Measurements from ENCODE around the gene TMEM223. TPM values are rescaled to one million over a fixed set of nuclear protein-coding genes. Genes with fewer than 3 reads are reported as not detected.

Gene TMEM223, protein sequence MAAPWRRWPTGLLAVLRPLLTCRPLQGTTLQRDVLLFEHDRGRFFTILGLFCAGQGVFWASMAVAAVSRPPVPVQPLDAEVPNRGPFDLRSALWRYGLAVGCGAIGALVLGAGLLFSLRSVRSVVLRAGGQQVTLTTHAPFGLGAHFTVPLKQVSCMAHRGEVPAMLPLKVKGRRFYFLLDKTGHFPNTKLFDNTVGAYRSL
- total RNA-seq, result 12.8 and 16.0 TPM in 2 replicates

DNA sequence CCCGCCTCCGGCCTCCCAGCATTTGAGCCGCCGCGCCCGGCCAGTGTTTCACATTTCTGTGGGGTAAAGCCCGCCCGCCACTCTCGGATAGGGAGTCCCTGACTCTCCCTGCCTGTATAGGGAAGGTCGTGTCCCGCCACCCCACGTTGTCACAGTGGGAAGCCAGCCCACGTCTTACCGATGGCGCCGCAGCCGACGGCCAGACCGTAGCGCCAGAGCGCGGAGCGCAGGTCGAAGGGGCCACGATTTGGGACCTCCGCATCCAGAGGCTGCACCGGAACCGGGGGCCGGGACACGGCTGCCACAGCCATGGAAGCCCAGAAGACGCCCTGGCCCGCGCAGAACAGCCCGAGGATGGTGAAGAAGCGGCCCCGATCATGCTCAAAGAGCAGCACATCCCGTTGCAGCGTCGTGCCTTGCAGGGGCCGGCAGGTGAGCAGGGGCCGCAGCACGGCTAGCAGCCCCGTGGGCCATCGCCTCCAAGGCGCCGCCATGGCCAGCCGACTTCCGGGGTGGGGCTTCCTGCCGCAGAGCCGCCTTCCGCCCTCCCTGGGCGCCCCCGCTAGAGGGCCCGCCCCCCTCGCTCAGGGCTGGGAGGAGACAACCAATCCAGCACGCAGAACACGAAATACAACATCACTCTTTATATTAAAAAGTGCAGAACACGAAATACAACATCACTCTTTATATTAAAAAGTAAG is at the start of gene TMEM223:
TSS of gene TMEM223 (minus strand) at position 506 of the 701 bp plus-strand sequence. CDS start at position 494, 12 bp downstream.

DNA sequence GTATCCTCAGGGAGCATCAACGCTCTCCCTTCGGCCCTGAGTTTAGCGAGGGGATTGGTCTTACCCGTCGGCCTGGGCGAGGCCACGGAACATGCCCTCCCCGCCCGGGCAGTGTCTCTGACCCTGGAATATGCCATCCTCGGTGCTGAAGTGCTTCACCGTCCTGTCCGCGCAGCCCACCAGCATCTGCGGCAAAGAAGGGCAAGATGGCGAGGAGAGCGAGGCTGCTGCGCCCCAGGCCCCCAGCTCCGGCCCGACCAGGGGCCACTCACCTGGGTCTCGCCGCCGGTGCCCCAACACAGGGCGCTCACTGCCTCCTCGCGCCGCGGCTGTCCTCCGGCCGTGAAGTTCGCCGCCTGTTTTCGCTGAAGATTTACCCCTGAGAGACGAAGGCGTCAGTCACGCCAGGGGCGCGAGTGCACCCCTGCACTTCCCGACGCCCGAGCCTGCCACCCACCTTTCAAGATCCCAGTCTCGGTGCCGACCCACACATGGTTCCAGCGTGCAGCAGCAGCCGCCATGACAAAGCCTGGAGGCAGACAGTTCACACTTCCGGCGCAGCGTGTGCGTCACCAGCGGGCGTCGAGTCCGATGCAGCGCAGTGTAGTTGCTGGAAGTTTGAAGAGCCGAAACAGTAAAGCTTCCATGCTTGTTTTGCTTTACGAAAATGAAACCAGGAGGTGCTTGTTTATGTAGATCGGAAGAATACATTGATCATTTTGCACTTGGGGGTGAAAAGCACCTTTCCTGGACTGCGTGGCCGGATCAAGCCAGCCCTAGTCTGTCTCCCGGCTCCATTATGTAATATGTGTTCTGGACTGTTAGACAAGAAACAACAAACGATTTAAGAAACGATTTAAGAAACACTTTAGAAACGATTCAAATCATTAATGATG is 47.5 kb upstream of the TMEM223 start, which contains the start of gene WDR74:
TSS of gene WDR74 (minus strand) at position 541 of the 896 bp plus-strand sequence. CDS start at position 521, 20 bp downstream.

DNA sequence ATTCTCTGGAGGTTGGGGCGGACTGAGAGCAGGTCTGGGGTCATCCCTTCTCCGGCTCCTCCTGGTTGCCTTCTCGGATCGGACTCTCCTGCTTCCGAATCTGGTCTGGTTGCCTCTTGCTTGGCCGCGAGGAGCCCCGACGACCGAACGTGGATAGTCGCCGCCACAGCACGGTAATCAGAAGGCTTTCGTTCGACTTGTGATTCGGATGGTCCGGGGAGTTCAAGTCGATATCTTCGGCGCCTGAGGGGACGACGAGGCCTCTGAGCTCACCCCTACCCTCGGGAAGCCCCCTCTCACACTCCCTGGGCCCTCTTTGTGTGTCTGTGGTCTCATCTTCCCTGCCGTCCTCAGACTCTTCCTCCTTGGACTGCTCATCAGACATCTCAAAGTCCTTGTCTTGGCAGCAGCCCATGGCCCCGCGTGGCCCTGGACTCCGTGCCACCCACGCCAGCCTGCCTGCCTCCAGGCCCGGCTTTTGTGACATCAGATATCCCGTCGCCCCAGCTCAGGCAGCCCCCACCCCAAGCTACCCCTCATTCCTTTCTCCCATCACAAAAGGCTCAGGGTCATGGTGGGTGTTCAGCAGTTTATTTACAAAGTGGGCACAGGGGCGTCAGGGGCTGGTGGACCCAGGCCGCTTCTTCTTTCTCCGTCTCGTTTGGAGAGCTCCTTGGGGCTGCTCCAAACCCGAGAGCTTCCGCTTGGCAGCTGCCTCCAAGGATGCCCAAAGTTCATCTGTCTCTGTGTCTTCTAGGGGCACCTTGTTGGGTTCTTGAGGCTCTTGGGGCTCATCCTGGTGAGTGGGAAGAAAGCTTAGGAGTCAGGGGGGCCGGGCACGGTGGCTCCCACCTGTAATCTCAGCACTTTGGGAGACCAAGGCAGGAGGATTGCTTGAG is 40.8 kb upstream of the TMEM223 start, which contains the start of gene TEX54:
TSS of gene TEX54 (minus strand) at position 506 of the 899 bp plus-strand sequence.

DNA sequence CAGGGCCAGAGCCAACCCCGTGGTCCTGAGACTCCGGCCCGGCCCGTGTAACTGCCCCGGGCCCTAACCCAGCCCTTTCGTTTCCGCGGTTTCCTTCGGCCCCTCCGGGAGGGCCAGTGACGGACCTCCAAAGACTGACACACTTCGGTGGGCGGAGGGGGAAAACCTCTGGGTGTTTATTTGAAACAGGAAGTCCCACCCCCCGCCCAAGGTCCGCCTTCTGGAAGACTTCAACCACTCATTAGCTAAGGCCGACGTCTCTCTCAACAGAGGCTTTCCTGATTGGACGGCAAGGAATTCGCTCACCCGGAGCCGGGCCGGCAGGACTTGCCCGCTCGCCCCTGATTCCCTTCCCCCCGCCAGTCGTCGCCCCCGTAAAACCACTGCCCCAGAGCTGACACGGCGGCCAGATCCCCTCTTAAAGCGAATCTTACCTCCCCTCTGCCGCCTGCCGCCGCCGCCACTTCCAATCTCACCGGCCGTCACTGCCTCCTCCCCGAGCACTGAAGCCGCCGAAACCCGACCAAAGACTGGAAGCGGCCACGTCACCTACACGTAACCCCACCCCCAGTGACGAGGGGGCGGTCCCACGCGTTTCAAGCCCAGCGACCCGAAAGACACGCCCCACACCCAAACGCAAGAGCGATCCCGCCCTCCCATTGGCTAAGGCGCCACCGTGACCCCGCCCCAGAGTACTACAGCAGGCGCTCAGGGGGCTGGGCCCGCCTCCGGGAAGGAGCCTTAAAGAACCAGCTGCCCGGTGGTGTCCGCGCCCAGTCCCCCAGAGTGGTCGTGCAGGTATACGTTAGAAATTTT is 39.9 kb upstream of the TMEM223 start, which contains the start of gene STX5:
TSS of gene STX5 (minus strand) at position 532 of the 816 bp plus-strand sequence. CDS start 808 bp downstream, outside the sequence.

DNA sequence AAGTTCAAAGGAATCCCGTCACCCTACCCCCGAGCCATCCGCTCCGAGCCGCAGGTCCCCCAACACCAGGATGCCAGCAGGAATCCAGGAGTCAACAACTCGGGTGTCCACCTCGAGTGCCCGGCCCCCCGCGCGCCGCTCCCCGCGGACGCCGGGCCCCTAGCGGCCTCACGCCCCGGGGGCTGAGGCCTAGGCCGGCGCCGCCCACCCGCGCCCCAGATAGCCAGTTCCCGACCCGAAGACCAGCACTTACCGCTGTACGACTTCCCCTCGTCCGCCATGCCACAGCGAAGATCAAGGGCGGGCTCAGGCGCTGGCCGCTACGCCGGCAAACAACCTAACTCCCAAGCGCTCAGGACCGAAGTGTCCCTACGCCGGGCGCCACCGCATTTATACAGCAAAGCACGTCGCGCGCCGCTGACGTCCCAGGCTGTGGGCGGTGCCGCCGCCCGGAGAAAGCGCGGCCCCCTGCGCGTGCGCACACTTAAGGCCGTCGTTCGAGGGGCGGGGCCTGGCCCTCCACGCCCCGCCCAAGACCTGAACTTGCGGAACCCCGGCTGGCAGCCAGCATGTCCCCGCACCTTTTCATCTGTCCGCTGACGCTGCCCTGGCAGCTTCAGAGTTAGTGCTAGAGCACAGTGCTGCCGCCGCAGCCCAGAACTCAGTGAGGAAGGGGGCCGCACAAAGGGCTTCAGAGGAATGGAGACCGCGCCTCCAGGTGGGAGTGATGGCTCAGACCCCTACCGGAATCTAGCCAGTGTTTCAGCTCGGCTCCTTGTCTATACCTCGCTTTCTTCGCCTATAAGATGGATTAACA is 13.5 kb upstream of the TMEM223 start, which contains the start of gene NXF1:
TSS of gene NXF1 (minus strand) at position 365 of the 817 bp plus-strand sequence. CDS start at position 281, 84 bp downstream.

DNA sequence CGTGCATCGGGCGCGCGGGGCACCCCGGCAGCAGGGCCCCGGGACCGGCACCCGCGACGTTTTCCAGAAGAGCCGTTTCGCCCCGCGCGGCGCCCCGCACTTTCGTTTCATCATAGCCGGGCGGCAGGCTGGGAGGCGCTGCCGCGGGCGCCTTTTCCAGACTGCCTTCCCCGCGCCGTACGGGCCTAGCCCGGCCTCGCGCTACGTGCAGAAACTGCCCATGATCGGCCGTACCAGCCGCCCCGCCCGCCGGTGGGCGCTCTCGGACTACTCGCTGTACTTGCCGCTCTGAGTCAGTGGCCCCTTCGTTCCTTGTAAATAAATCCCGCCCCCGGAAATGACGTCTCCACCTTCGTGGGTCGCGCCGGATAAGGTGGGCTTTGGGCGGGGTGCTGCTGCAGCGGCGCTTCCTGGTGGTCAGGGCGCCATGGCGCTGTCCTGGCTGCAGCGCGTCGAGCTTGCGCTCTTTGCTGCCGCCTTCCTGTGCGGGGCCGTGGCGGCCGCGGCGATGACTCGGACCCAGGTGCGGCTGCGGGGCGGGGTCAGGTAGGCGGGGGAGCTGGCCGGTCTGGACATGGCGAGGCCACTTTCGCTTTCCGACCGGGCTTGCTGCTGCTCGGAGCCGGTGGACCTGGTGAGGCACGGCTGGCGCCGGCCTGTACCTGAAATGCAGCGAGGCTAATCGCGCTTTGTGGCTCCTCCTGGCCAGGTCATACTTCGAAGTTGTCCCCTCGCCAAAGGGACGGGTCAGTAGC is 4.6 kb downstream of the TMEM223 start, which contains the start of gene TMEM179B:
TSS of gene TMEM179B (plus strand) at position 398 of the 755 bp plus-strand sequence. CDS start at position 428, 30 bp downstream.

DNA sequence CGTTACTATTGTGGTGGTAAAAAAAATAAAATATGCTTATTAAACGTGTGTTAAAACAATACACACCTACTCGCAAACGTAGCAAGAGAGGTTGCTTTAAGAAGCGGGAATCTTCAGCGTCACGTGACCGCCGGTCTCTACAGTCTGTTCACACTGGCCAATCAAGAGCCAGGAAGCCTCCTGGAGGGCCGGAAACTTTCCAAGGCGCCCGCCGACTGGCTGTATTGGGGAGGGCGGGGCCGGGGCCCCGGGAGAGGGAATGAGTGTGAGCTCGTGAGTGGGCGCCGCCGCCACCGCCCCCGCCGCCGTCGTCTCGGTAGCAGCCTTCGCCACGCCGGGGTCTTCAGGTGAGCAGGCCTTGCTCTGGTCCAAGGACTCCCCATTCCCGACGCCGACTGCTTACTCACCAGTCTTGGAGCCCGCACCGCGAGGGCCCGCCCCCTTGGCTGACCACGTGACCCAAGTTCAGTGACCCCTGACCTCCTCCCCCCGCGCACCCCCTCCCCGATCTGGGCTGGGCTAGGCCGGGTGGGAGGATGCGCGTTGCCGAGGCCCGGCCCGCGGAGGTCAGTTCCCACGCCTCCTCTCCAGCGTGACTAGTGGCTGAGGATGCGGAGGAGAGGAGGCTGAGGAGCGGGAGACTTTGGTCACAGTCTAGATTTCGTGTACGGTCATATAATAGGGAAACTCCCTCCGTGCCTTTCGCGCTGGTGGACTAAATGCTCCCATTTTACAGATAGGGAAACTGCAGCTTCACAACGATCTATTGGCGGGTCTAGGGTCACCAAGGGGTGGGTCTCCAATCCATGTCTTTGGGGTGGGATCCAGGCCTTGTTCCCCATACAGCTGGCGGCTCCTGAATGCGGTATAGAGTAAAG is 20.4 kb downstream of the TMEM223 start, which contains the start of gene TAF6L:
TSS of gene TAF6L (plus strand) at position 253 of the 878 bp plus-strand sequence. CDS start 4,388 bp downstream, outside the sequence.

DNA sequence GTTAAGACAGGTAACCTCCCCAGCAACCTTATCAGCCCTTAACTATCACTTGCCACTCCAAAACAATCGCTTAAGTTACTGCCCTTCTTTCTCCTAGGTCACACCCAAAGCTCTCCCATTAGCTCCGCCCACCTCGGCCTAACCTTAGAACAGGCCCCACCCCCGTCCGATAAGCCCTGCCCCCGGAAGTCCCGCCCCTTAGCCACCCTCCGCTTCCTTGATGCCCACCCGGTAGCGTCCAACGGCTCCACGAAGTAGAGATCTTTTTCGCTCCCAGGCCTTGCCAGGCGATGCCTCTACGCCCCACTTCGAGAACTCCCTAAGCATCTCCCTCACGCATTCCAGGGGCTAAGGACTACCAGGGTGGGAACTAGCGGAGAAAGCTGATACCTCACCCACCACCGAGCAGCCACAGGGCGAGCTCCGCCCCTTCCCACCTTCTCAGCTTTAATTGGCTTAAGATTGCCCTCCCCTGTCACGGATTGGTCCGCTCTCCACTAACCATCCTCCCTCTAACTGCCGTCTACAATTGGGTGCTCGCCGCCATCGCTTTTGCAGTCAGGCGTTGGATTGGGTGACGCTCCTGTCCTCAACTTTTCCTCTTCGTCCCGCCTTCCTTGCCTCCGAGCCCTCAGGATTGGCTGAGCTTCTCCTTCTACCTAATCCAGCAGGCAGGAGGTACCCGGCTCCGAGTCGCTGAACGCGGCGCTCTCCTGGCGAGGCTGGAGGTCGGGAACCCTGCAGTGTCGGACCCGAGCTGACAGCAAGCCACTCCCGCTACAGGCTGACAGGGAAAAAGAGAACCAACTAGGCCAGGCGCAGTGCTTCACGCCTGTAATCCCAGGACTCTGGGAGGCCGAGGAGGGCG is 37.8 kb downstream of the TMEM223 start, which contains the start of gene ZBTB3:
TSS of gene ZBTB3 (minus strand) at position 425 of the 868 bp plus-strand sequence. CDS start 496 bp downstream, outside the sequence.

Other genes with a start within 250 kb of the TMEM223 start
- 388 and 488 TPM in 2 replicates for gene AHNAK, start 245.2 kb downstream of the TMEM223 start, total RNA-seq
- gene EEF1G, start 218.1 kb downstream of the TMEM223 start, total RNA-seq, result 1,708 and 1,734 TPM in 2 replicates
- 4.8 and 6.7 TPM in 2 replicates for gene TUT1, start 200.5 kb downstream of the TMEM223 start, total RNA-seq
- 110 and 118 TPM in 2 replicates for gene MTA2, start 190.1 kb downstream of the TMEM223 start, total RNA-seq
- 12.8 and 14.3 TPM in 2 replicates for gene EML3, start 179.2 kb downstream of the TMEM223 start, total RNA-seq
- gene ROM1, start 178.7 kb downstream of the TMEM223 start, total RNA-seq, result 5.5 and 7.8 TPM in 2 replicates
- 22.3 and 35.2 TPM in 2 replicates for gene B3GAT3, start 170.0 kb downstream of the TMEM223 start, total RNA-seq
- gene GANAB, start 145.4 kb downstream of the TMEM223 start, total RNA-seq, result 249 and 288 TPM in 2 replicates
- gene INTS5, start 138.7 kb downstream of the TMEM223 start, total RNA-seq, result 15.1 and 22.9 TPM in 2 replicates
- gene C11orf98, start 126.8 kb downstream of the TMEM223 start, total RNA-seq, result 39.7 and 43.3 TPM in 2 replicates
- gene CSKMT, start 126.7 kb downstream of the TMEM223 start, total RNA-seq, result 7.4 and 7.5 TPM in 2 replicates
- gene UQCC3, start 120.3 kb downstream of the TMEM223 start, total RNA-seq, result 11.7 and 12.1 TPM in 2 replicates
- gene LBHD1, start 119.7 kb downstream of the TMEM223 start, total RNA-seq, result 2.4 and 3.0 TPM in 2 replicates
- gene UBXN1, start 112.9 kb downstream of the TMEM223 start, total RNA-seq, result 193 and 199 TPM in 2 replicates
- 10.6 and 11.7 TPM in 2 replicates for gene LRRN4CL, start 102.5 kb downstream of the TMEM223 start, total RNA-seq
- gene BSCL2, start 84.6 kb downstream of the TMEM223 start, total RNA-seq, result 58.3 and 73.6 TPM in 2 replicates
- gene GNG3, start 84.3 kb downstream of the TMEM223 start, total RNA-seq, result not detected in 2 replicates
- gene HNRNPUL2, start 64.5 kb downstream of the TMEM223 start, total RNA-seq, result 7.3 and 9.7 TPM in 2 replicates
- gene TTC9C, start 63.5 kb downstream of the TMEM223 start, total RNA-seq, result 34.0 and 37.4 TPM in 2 replicates
- gene ZBTB3, start 37.8 kb downstream of the TMEM223 start, total RNA-seq, result 9.7 and 12.7 TPM in 2 replicates
- gene POLR2G, start 30.4 kb downstream of the TMEM223 start, total RNA-seq, result 62.2 and 77.1 TPM in 2 replicates
- 12.1 and 19.1 TPM in 2 replicates for gene TAF6L, start 20.6 kb downstream of the TMEM223 start, total RNA-seq
- gene TMEM179B, start 4.6 kb downstream of the TMEM223 start, total RNA-seq, result 35.7 and 38.4 TPM in 2 replicates
- gene NXF1, start 13.4 kb upstream of the TMEM223 start, total RNA-seq, result 9.7 and 21.1 TPM in 2 replicates
- 46.2 and 49.9 TPM in 2 replicates for gene STX5, start 40.0 kb upstream of the TMEM223 start, total RNA-seq
- not detected in 2 replicates for gene TEX54, start 40.8 kb upstream of the TMEM223 start, total RNA-seq
- 51.0 and 77.9 TPM in 2 replicates for gene WDR74, start 47.6 kb upstream of the TMEM223 start, total RNA-seq
- gene SLC3A2, start 88.9 kb upstream of the TMEM223 start, total RNA-seq, result 210 and 296 TPM in 2 replicates
- gene CHRM1, start 129.4 kb upstream of the TMEM223 start, total RNA-seq, result not detected in 2 replicates
- gene SLC22A6, start 193.0 kb upstream of the TMEM223 start, total RNA-seq, result not detected in 2 replicates
- gene SLC22A8, start 223.8 kb upstream of the TMEM223 start, total RNA-seq, result not detected in 2 replicates

All from smooth muscle cell of bladder (primary cell).